Activated CD8-positive, alpha-beta T cell treated with anti-CD3 and anti-CD28 coated beads for 36 hours (primary cell): ENCODE data around the gene GASK1A. TPM values are rescaled to one million over a fixed set of nuclear protein-coding genes. Genes with fewer than 3 reads are reported as not detected.

Source experiments
- ATAC-seq: fragments of 200-7000 bp; cut with Tn5 transposase; one replicate; pipeline ENCODE4 v1.10.0; 2021; ENCODE audit warnings: mild to moderate bottlenecking, moderate library complexity
- CTCF ChIA-PET: fragments of 350-600 bp; sonication (Branson Sonifier 250); formaldehyde crosslinking; loops from one replicate; lab custom pipeline; 2021; ENCODE audit warnings: antibody characterized with exemption; lab: Charles Lee
- POLR2A ChIA-PET: fragments of 350-600 bp; sonication (Branson Sonifier 250); formaldehyde crosslinking; loops from one replicate; lab custom pipeline; 2021; ENCODE audit warnings: antibody characterized with exemption; lab: Charles Lee
- DNase-seq: peaks from one replicate; pipeline ENCODE4 v3.0.0-alpha.2; 2020
- H3K27ac Mint-ChIP-seq: one replicate; pipeline ENCODE4 v1.8.0; 2021; ENCODE audit warnings: mild to moderate bottlenecking, mixed read lengths
- H3K27me3 Mint-ChIP-seq: one replicate; pipeline ENCODE4 v1.8.0; 2021; ENCODE audit warnings: mixed read lengths
- H3K36me3 Mint-ChIP-seq: one replicate; pipeline ENCODE4 v1.8.0; 2021; ENCODE audit warnings: low read depth, mixed read lengths
- H3K4me1 Mint-ChIP-seq: one replicate; pipeline ENCODE4 v1.8.0; 2021; ENCODE audit warnings: low read depth, mixed read lengths
- H3K4me3 Mint-ChIP-seq: one replicate; pipeline ENCODE4 v1.8.0; 2021; ENCODE audit warnings: mild to moderate bottlenecking, moderate library complexity, mixed read lengths
- H3K9me3 Mint-ChIP-seq: one replicate; pipeline ENCODE4 v1.8.0; 2021; ENCODE audit warnings: mixed read lengths
- intact Hi-C: fragments of 100-400 bp; cut with micrococcal nuclease; formaldehyde crosslinking; loops from one replicate; pipeline ENCODE4 v1.10.0; 2022
- total RNA-seq, 2 experiments: library from RNA; stranded (reverse); gene quantifications; one replicate each; pipeline ENCODE4 v1.2.3, GENCODE V29; 2021
- TF ChIP-seq, protein P1 (sequence below): fragments of 200-600 bp; IDR thresholded peaks from one replicate; pipeline ENCODE4 v1.8.0; 2022; ENCODE audit warnings: antibody characterized with exemption, mild to moderate bottlenecking

Gene GASK1A
- total RNA-seq, 2 experiments from 2014 or later, result 0.11 TPM; not detected in 1

DNA sequence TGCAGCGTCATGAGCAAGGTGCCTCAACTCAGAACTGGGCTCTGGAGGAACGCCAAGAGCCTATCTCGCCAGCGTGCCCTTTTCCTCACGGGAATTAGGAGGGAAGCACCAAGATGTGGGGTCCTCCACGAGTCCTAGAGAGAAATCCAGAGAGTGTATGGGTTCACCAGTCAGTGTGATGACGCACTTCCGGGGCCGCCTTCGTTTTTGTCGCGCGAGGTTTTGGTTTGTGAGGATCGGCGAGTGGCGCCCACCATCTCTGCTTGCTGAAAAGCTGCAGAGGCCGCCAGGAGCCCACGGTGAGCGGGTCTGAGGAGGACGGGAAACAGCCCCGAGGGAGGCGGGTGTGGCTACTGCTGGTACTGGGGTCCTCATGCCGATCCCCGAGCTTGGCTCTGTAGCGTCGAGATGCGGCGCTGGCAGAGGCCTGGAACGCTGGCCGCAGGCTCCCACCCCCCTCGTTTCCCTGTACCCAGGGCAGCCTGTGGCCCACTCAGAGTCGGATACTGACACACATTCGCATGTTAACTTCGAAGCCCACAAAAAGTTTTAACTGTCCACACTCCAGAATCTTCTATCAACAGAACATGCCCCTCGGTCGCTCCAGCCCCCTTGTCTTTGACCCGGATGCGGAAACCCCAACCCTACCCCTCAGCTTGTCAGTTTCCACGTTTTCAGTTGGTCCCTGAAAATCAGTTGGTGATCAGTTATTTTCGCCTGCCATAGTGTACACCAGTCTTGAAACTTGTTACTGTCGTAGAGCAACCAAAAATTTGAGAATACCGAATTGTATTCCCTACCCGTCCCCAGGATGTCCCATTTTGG lies 42.7 kb upstream of the GASK1A start:
- ChIA-PET POLR2A (no interaction called here), CTCF (interaction anchor here (1.6 kb wide), 1 partner anchor 25 kb away, joined by 7 read pairs; no protein-coding TSS in a partner anchor)
- no peak overlapping the region for H3K27ac Mint-ChIP-seq
- TF ChIP-seq, protein P1, sequence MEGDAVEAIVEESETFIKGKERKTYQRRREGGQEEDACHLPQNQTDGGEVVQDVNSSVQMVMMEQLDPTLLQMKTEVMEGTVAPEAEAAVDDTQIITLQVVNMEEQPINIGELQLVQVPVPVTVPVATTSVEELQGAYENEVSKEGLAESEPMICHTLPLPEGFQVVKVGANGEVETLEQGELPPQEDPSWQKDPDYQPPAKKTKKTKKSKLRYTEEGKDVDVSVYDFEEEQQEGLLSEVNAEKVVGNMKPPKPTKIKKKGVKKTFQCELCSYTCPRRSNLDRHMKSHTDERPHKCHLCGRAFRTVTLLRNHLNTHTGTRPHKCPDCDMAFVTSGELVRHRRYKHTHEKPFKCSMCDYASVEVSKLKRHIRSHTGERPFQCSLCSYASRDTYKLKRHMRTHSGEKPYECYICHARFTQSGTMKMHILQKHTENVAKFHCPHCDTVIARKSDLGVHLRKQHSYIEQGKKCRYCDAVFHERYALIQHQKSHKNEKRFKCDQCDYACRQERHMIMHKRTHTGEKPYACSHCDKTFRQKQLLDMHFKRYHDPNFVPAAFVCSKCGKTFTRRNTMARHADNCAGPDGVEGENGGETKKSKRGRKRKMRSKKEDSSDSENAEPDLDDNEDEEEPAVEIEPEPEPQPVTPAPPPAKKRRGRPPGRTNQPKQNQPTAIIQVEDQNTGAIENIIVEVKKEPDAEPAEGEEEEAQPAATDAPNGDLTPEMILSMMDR, result no peak
- intact Hi-C loops, result no loop called here
- ATAC-seq, result peak; percentile 17
- H3K4me1 Mint-ChIP-seq, result peaks cover 17% of the 10 kb centered on the region
- no peaks in the 10 kb centered on the region for H3K27me3 Mint-ChIP-seq
- no peaks in the 10 kb centered on the region for H3K36me3 Mint-ChIP-seq
- H3K4me3 Mint-ChIP-seq, result no peak overlapping the region
- no peaks in the 10 kb centered on the region for H3K9me3 Mint-ChIP-seq
- peak; percentile 10 for DNase-seq

DNA sequence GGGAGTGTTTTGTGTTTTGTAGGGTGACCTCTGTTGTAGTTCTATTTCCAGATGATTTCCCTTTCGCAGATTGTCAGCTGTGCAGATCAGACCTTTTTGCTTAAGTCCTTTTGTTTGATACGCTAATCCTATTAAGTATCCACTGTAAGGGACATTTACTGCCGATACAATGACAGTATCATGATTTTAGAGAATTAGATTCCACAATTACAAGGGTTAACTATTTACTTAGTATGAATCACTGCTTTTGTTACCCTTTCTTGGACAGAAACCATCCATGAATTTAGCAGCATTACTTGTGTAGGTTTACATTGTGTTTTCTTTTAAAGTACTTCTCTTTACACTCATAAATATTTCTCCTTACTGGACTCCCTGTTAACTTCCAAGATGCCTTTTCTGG lies 41.8 kb upstream of the GASK1A start:
- intact Hi-C loops, result no loop called here
- Mint-ChIP-seq H3K9me3 (no peaks in the 10 kb centered on the region), H3K27ac (no peak overlapping the region), H3K4me3 (no peak overlapping the region), H3K4me1 (peaks cover 17% of the 10 kb centered on the region), H3K36me3 (no peaks in the 10 kb centered on the region), H3K27me3 (no peaks in the 10 kb centered on the region)
- no peak for ATAC-seq
- CTCF ChIA-PET, result no interaction called here
- TF ChIP-seq, protein P1, result no peak
- POLR2A ChIA-PET, result no interaction called here
- DNase-seq, result no peak

DNA sequence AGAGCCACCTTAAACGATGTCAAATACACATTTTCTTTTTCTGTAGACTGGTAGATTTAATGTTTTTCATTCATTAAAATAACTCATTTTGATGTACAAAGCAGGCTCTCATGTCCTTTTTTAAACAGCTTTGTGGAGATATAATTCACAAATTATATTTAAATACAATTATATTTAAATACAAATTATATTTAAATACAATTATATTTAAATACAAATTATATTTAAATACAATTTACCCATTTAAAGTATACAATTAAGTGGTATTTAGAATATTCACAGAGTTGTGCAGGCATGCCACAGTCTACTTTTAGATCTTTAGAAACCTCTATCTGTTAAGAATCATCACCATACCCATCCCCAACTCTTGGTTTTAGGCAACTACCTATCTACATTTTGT lies 36.4 kb upstream of the GASK1A start:
- Mint-ChIP-seq H3K9me3 (no peaks in the 10 kb centered on the region), H3K36me3 (no peaks in the 10 kb centered on the region), H3K27ac (no peak overlapping the region), H3K4me1 (no peaks in the 10 kb centered on the region), H3K27me3 (no peaks in the 10 kb centered on the region), H3K4me3 (no peak overlapping the region)
- DNase-seq (no peak), ATAC-seq (no peak)
- POLR2A ChIA-PET, result interaction anchor here (1.2 kb wide), 1 partner anchor 11 kb away, joined by 3 read pairs; no protein-coding TSS in a partner anchor
- CTCF ChIA-PET, result interaction anchor here (1.2 to 1.6 kb wide), 2 partner anchors 19 to 44 kb away, joined by 3 to 4 read pairs; no protein-coding TSS in a partner anchor
- intact Hi-C loops, result no loop called here
- TF ChIP-seq, protein P1, result no peak

DNA sequence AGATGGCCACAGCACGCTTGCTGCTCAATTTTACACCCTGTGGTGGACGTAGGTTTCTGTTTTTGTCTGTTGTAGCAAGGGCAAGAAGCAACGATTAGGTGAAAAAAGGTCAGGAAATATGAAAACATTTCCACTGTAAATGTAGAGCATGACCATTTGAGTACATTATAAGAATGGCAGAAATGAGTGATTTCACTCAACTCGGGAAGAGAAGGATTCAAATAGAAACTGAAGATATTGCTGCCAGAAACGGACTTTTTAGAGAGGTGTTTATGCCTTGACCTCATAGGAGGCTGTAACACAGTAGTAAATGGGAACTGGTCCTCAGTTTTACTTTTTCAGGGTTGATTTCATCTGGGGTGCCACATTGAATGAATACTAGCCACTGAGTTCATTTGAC lies 33.1 kb upstream of the GASK1A start:
- H3K27ac Mint-ChIP-seq, result no peak overlapping the region
- no peaks in the 10 kb centered on the region for H3K27me3 Mint-ChIP-seq
- H3K4me1 Mint-ChIP-seq, result no peaks in the 10 kb centered on the region
- ChIA-PET CTCF (interaction anchor here (1.9 kb wide), 1 partner anchor 16 kb away, joined by 11 read pairs; no protein-coding TSS in a partner anchor), POLR2A (no interaction called here)
- ATAC-seq (no peak), DNase-seq (no peak)
- H3K9me3 Mint-ChIP-seq, result no peaks in the 10 kb centered on the region
- H3K36me3 Mint-ChIP-seq, result no peaks in the 10 kb centered on the region
- no peak overlapping the region for H3K4me3 Mint-ChIP-seq
- intact Hi-C loops, result no loop called here
- TF ChIP-seq, protein P1, result no peak

DNA sequence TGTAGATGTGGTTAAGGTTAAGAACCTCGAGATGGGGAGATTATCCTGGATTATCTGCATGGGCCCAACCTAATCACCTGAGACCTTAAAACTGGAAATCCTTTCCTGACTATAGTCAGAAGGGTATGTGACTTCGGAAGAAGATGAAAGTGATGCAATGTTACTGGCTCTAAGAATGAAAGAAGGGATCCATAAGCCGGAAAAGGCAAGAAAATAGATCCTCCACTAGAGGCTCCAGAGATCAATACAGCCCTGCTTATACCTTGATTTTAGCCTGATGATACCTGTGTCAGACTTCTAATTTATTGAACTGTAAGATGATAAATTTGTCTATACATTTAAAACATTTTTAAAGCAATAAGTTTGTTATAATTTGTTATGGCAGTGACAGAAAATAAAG lies 21.5 kb upstream of the GASK1A start:
- no peak overlapping the region for H3K27ac Mint-ChIP-seq
- DNase-seq, result no peak
- no peaks in the 10 kb centered on the region for H3K27me3 Mint-ChIP-seq
- POLR2A ChIA-PET, result no interaction called here
- CTCF ChIA-PET, result no interaction called here
- H3K4me3 Mint-ChIP-seq, result no peak overlapping the region
- peaks cover 9% of the 10 kb centered on the region for H3K4me1 Mint-ChIP-seq
- no peaks in the 10 kb centered on the region for H3K36me3 Mint-ChIP-seq
- peaks cover 2% of the 10 kb centered on the region for H3K9me3 Mint-ChIP-seq
- intact Hi-C loops, result no loop called here
- TF ChIP-seq, protein P1, result no peak
- ATAC-seq, result no peak
